ENCODE data around the gene DMRTC2.

DNA sequence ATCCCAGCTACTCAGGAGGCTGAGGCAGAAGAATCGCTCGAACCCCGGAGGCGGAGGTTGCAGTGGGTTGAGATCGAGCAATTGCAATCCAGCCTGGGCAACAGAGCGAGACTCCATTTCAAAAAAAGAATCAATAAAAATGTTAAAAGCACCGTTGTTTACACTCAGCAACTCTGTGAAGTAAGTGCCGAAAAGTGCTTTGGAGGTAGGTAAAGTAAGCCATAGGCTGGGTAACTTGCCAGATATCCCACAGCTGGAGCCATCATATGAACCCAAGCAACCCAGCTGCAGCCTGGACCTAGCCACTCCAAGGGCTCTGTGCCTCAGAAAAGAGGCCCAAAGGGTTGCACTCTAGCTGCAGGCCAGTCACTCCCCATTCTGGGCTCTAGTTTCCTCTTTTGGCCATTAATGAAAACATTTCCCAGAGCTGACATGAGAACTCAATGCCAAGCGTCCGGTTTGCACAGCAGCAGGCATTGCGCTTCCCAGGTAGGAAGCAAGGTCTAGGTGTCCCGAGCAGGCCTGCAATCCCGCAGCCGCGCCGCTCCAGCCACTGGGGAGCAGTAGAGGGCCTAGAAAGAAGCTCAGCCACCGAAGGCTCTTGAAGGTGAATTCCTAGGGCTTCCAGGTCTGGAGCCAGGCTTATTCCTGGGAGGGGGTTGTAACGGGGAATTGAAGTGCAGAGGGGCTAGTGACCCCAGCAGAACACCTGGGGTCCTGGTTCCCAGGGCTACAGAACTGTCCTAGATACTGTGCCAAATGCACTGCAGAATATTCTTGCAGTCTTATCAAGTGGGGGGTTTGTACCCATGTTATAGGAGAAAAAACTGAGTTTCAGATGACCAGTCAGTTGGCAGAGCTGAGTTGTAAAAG is 28.2 kb downstream of the DMRTC2 start:
- TF ChIP-seq, protein P1, sequence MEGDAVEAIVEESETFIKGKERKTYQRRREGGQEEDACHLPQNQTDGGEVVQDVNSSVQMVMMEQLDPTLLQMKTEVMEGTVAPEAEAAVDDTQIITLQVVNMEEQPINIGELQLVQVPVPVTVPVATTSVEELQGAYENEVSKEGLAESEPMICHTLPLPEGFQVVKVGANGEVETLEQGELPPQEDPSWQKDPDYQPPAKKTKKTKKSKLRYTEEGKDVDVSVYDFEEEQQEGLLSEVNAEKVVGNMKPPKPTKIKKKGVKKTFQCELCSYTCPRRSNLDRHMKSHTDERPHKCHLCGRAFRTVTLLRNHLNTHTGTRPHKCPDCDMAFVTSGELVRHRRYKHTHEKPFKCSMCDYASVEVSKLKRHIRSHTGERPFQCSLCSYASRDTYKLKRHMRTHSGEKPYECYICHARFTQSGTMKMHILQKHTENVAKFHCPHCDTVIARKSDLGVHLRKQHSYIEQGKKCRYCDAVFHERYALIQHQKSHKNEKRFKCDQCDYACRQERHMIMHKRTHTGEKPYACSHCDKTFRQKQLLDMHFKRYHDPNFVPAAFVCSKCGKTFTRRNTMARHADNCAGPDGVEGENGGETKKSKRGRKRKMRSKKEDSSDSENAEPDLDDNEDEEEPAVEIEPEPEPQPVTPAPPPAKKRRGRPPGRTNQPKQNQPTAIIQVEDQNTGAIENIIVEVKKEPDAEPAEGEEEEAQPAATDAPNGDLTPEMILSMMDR (IDR thresholded peaks at IDR 0.05; ENCODE audit: borderline replicate concordance, extremely low read depth, low read length, poor library complexity, severe bottlenecking) = peak; percentile 91
- TF ChIP-seq EZH2 (IDR thresholded peaks at IDR 0.05; ENCODE audit: borderline replicate concordance, low read depth, low read length, severe bottlenecking) = no peak
